Measurements from ENCODE around the gene OPN4.

DNA sequence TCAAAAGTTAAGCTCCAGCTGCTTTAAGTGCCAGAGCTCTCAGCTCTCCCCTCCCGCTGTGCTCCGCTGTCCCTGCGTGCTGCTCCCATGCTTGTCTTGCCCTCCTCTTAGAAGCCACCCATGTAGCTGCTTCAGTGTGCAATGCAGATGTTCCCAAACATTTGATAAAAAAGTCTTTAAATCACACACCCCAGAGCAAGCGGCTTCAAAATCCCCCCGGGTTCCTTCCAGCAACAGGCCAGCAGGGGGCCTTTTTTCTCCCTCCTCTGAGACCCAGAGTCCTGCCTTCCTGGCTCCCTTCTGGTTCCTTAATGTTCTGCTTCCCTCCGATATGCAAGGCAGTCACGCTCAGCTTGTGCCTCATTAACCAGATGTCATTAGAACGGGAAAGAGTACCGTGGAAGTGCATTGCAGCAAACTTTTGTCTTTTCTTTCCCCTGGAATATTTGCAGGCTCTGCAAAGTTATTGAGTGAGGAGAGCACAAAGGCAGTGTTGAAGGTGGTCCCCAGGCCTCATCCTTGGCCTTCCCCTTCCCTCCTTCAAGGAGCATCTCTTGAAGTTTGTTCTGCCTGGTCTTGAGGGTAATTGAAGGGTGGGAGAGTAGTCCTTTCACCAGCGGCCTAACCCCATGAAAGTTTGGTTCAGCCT lies 39.5 kb downstream of the OPN4 start:
- TF ChIP-seq, protein P1, sequence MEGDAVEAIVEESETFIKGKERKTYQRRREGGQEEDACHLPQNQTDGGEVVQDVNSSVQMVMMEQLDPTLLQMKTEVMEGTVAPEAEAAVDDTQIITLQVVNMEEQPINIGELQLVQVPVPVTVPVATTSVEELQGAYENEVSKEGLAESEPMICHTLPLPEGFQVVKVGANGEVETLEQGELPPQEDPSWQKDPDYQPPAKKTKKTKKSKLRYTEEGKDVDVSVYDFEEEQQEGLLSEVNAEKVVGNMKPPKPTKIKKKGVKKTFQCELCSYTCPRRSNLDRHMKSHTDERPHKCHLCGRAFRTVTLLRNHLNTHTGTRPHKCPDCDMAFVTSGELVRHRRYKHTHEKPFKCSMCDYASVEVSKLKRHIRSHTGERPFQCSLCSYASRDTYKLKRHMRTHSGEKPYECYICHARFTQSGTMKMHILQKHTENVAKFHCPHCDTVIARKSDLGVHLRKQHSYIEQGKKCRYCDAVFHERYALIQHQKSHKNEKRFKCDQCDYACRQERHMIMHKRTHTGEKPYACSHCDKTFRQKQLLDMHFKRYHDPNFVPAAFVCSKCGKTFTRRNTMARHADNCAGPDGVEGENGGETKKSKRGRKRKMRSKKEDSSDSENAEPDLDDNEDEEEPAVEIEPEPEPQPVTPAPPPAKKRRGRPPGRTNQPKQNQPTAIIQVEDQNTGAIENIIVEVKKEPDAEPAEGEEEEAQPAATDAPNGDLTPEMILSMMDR (IDR thresholded peaks at IDR 0.05; ENCODE audit: low read depth, low read length) = peak; percentile 84
- no peak for TF ChIP-seq POLR2A (IDR thresholded peaks at IDR 0.05; ENCODE audit: extremely low read depth, insufficient read length)
